Caco-2 (cell line): ENCODE results near the gene MEGF6. TPM values are rescaled to one million over a fixed set of nuclear protein-coding genes. Genes with fewer than 3 reads are reported as not detected.
"Not testable (repeated sequence)": the region's sequence is repeated elsewhere in the genome, so short reads cannot be mapped to it uniquely, and the experiment has no call there.

Experiments used
- BruUV-seq: library from RNA; stranded (reverse); fragments of 400-500 nt; replicated peaks from 2 replicates; lab custom pipeline; 2021; lab: Mats Ljungman, UMichigan
- CTCF ChIA-PET: fragments of 300-600 bp; sonication (Branson Sonifier 250); formaldehyde crosslinking; loops from one replicate; lab custom pipeline; 2022; ENCODE audit warnings: antibody characterized with exemption; lab: Charles Lee
- POLR2A ChIA-PET: fragments of 300-600 bp; sonication (Branson Sonifier 250); formaldehyde crosslinking; loops from one replicate; lab custom pipeline; 2022; ENCODE audit warnings: antibody characterized with exemption; lab: Charles Lee
- DNase-seq, 2 experiments: peaks; one replicate each; pipeline versions ENCODE4 v3.0.0 to v3.0.0-alpha.2; 2020 to 2022
- H3K27me3 ChIP-seq: replicated peaks from 2 replicates; pipeline ENCODE4 v1.6.0; 2011; ENCODE audit warnings: low read length; ENCODE audit not compliant: control insufficient read depth, insufficient read depth
- H3K36me3 ChIP-seq: 2 replicates; pipeline ENCODE4 v1.5.1; 2011; ENCODE audit warnings: low read length; ENCODE audit not compliant: control insufficient read depth, insufficient read depth
- H3K4me1 ChIP-seq: fragments of 250-450 bp; sonication (Bioruptor Pico); 2 replicates; pipeline ENCODE4 v1.5.1; 2020; ENCODE audit warnings: mild to moderate bottlenecking
- H3K4me3 ChIP-seq: 2 replicates; pipeline ENCODE4 v1.5.1; 2011; ENCODE audit warnings: low read depth, mild to moderate bottlenecking, control low read depth, low read length
- H3K9me3 ChIP-seq: fragments of 250-450 bp; sonication (Bioruptor Pico); 2 replicates; pipeline ENCODE4 v1.5.1; 2020; ENCODE audit warnings: mild to moderate bottlenecking, moderate library complexity
- H3K27ac Mint-ChIP-seq: one replicate; pipeline ENCODE4 v1.8.0; 2022; ENCODE audit warnings: mixed read lengths; ENCODE audit not compliant: unreplicated experiment
- H3K27me3 Mint-ChIP-seq: one replicate; pipeline ENCODE4 v1.8.0; 2022; ENCODE audit warnings: mixed read lengths; ENCODE audit not compliant: insufficient read depth, unreplicated experiment
- H3K36me3 Mint-ChIP-seq: one replicate; pipeline ENCODE4 v1.8.0; 2022; ENCODE audit warnings: mild to moderate bottlenecking, mixed read lengths; ENCODE audit not compliant: insufficient read depth, unreplicated experiment
- H3K4me1 Mint-ChIP-seq: one replicate; pipeline ENCODE4 v1.8.0; 2022; ENCODE audit warnings: low read depth, mixed read lengths; ENCODE audit not compliant: unreplicated experiment
- H3K4me3 Mint-ChIP-seq: one replicate; pipeline ENCODE4 v1.8.0; 2022; ENCODE audit warnings: mild to moderate bottlenecking, moderate library complexity, mixed read lengths; ENCODE audit not compliant: unreplicated experiment
- H3K9me3 Mint-ChIP-seq: one replicate; pipeline ENCODE4 v1.8.0; 2022; ENCODE audit warnings: mixed read lengths; ENCODE audit not compliant: unreplicated experiment
- CTCF ChIP-seq, 2 experiments: fragments of 200-600 bp in 1 of 2; IDR thresholded peaks; 1 replicate in 1 of 2; 2 replicates in 1 of 2; pipeline versions ENCODE4 v1.5.1 to v1.8.0; 2011 to 2022; ENCODE audit warnings: antibody characterized with exemption in 1 of 2, control low read depth in 1 of 2, inconsistent platforms in 1 of 2, low read depth in 1 of 2, low read length in 1 of 2, mild to moderate bottlenecking in 1 of 2, moderate library complexity in 1 of 2; ENCODE audit not compliant: insufficient read depth in 1 of 2, severe bottlenecking in 1 of 2, unreplicated experiment in 1 of 2
- intact Hi-C: fragments of 100-400 bp; cut with micrococcal nuclease; formaldehyde crosslinking; loops from one replicate; pipeline ENCODE4 v1.10.0; 2022; ENCODE audit not compliant: unreplicated experiment
- total RNA-seq: library from RNA; stranded (reverse); gene quantifications from 2 replicates; pipeline ENCODE4 v1.2.3, GENCODE V29; 2022

Gene MEGF6
- total RNA-seq, 1 experiment from 2014 or later: 13.3 TPM

GRCh38 chr1:3575993-3576392 lies 35.3 kb downstream of the MEGF6 start:
- no peaks in the 10 kb centered on the region for H3K27me3 Mint-ChIP-seq
- peaks cover under 1% of the 10 kb centered on the region for H3K36me3 Mint-ChIP-seq
- H3K9me3 ChIP-seq: no peaks in the 10 kb centered on the region
- no peak overlapping the region for H3K27ac Mint-ChIP-seq
- no peak overlapping the region for H3K4me3 Mint-ChIP-seq
- intact Hi-C loops: no loop called here
- no peaks in the 10 kb centered on the region for H3K9me3 Mint-ChIP-seq
- H3K4me1 Mint-ChIP-seq: no peaks in the 10 kb centered on the region
- TF ChIP-seq CTCF (IDR thresholded peaks at IDR 0.05; ENCODE audit: insufficient read depth in 1 of 2, low read depth in 1 of 2, low read length in 1 of 2, severe bottlenecking in 1 of 2, unreplicated experiment in 1 of 2): no peak
- H3K27me3 ChIP-seq: no peaks in the 10 kb centered on the region
- CTCF ChIA-PET: no interaction called here
- H3K36me3 ChIP-seq: no peaks in the 10 kb centered on the region
- POLR2A ChIA-PET: no interaction called here
- DNase-seq: no peak
- no peak overlapping the region for H3K4me3 ChIP-seq
- no peaks in the 10 kb centered on the region for H3K4me1 ChIP-seq
- no TSS peak for BruUV-seq

- H3K4me3 Mint-ChIP-seq, H3K27ac Mint-ChIP-seq, H3K36me3 ChIP-seq, H3K9me3 ChIP-seq, CTCF ChIA-PET, POLR2A ChIA-PET, H3K9me3 Mint-ChIP-seq, intact Hi-C loops, BruUV-seq, H3K36me3 Mint-ChIP-seq, H3K27me3 Mint-ChIP-seq, H3K27me3 ChIP-seq, H3K4me3 ChIP-seq, H3K4me1 ChIP-seq, DNase-seq, H3K4me1 Mint-ChIP-seq: not testable (repeated sequence)
Measured at GRCh38 chr1:3575515-3575914, 35.8 kb downstream of the MEGF6 start.

GRCh38 chr1:3573500-3573899 lies 37.8 kb downstream of the MEGF6 start:
- no peaks in the 10 kb centered on the region for H3K27me3 ChIP-seq
- Mint-ChIP-seq H3K27ac (no peak overlapping the region), H3K4me3 (no peak overlapping the region), H3K4me1 (no peaks in the 10 kb centered on the region), H3K27me3 (no peaks in the 10 kb centered on the region), H3K9me3 (no peaks in the 10 kb centered on the region), H3K36me3 (peaks cover 6% of the 10 kb centered on the region)
- no peaks in the 10 kb centered on the region for H3K36me3 ChIP-seq
- no peak for DNase-seq
- ChIA-PET POLR2A (no interaction called here), CTCF (no interaction called here)
- BruUV-seq: no TSS peak
- no peaks in the 10 kb centered on the region for H3K4me1 ChIP-seq
- no peak overlapping the region for H3K4me3 ChIP-seq
- intact Hi-C loops: no loop called here
- no peak for TF ChIP-seq CTCF (IDR thresholded peaks at IDR 0.05; ENCODE audit: insufficient read depth in 1 of 2, low read depth in 1 of 2, low read length in 1 of 2, severe bottlenecking in 1 of 2, unreplicated experiment in 1 of 2)
- H3K9me3 ChIP-seq: no peaks in the 10 kb centered on the region

GRCh38 chr1:3572638-3573037 lies 38.7 kb downstream of the MEGF6 start:
- CTCF ChIA-PET, H3K4me1 ChIP-seq, BruUV-seq, H3K4me1 Mint-ChIP-seq, H3K9me3 Mint-ChIP-seq, H3K9me3 ChIP-seq, H3K4me3 ChIP-seq, intact Hi-C loops, POLR2A ChIA-PET, H3K4me3 Mint-ChIP-seq, DNase-seq, H3K36me3 ChIP-seq, H3K36me3 Mint-ChIP-seq, H3K27me3 ChIP-seq, H3K27me3 Mint-ChIP-seq, H3K27ac Mint-ChIP-seq: not testable (repeated sequence)
